ENCODE results near the gene IREB2. TPM values are rescaled to one million over a fixed set of nuclear protein-coding genes. Genes with fewer than 3 reads are reported as not detected.

Gene IREB2
- total RNA-seq, 2 experiments from 2014 or later, result 57.8 to 61.5 TPM

DNA sequence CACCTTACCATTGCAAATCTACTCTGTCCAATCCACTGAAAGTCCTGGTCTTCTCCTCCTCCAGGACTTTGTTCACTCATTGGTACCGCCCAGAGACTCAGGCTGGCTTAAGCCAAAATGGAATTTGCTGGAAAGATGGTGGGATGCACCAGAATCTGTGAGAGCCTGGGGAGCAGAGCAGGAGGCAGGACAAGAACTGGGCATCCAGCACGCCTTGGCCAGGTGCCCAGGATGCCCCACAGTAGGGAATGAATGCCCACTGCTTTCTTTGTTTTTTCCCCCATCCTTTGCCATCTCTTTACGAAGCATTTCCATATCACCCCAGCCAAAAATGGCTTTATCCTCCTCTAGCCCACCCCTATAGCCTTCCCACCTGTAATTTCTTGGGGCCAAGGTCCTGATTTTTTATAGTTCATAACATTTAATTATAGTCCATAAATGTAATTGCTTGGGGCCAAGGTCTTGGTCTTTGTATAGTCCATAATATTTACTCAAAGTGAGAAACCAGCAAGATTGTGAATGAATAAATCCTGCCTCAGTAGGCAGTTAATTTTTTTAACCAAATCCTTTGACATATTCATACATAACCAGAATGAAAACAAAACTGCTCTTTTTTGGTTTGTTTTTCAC, 23.3 kb upstream of the IREB2 start:
- POLR2A ChIA-PET, result no interaction called here
- H3K4me1 Mint-ChIP-seq, result peaks cover 2% of the 10 kb centered on the region
- CTCF ChIA-PET, result interaction anchor here (0.9 kb wide), 1 partner anchor 8 kb away, joined by 3 read pairs; no protein-coding TSS in a partner anchor
- no peak overlapping the region for H3K27ac Mint-ChIP-seq
- H3K4me3 Mint-ChIP-seq, result no peak overlapping the region
- H3K9me3 Mint-ChIP-seq, result no peaks in the 10 kb centered on the region
- DNase-seq, result no peak
- peaks cover 16% of the 10 kb centered on the region for H3K27me3 Mint-ChIP-seq
- H3K36me3 Mint-ChIP-seq (ENCODE audit: low read depth), result no peaks in the 10 kb centered on the region

- Mint-ChIP-seq H3K4me1 (peaks cover 2% of the 10 kb centered on the region), H3K27ac (no peak overlapping the region), H3K4me3 (no peak overlapping the region), H3K36me3 (ENCODE audit: low read depth) (no peaks in the 10 kb centered on the region), H3K27me3 (peaks cover 17% of the 10 kb centered on the region), H3K9me3 (no peaks in the 10 kb centered on the region)
- CTCF ChIA-PET, result interaction anchor here (1.0 kb wide), 1 partner anchor 302 kb away, joined by 3 read pairs; no protein-coding TSS in a partner anchor
- POLR2A ChIA-PET, result interaction anchor here (1.0 kb wide), 1 partner anchor 22 kb away, joined by 3 read pairs; the partner anchor contains the start of gene IREB2
- no peak for DNase-seq
These were observed 22.7 kb upstream of the IREB2 start for GRCh38 chr15:78415284-78415683.

DNA sequence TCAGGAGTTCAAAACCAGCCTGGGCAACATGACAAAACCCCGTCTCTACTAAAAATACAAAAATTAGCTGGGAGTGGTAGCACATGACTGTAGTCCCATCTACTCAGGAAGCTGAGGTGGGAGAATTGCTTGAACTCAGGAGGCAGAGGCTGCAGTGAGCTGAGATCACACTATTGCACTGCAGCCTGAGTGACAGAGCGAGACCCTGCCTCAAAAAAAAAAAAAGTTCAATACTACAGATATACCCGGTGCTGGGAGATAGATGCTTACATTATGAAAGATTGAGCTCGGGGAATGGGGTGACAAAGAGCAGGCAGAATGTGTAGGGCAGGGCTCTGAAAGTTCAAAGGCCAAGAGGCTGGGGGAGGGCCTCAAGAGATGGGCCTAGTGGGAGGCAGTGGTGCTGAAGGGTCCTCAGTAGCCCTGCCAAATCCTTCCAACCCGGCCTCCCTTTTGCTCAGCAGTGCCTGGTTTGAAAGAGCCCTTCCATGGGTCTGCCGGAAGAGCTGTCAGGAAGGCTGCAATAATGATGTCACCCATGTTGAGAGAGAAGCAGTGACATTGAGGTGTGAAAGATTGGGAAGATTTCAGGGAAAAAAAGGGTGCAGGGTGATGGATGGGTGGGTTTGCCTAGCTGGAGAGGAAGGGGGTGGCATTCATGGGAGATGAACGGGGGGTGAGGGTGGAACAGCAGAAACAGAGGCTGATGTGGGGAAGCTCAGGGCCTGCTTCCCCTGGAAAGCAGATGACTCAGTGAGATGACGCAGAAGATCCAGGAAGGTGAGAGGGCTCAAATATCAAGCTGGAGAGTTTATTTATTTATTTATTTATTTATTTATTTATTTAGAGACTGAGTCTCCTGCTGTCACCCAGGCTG, 20.0 kb upstream of the IREB2 start:
- Mint-ChIP-seq H3K4me1 (peaks cover 2% of the 10 kb centered on the region), H3K4me3 (no peak overlapping the region), H3K27me3 (peaks cover 12% of the 10 kb centered on the region), H3K36me3 (ENCODE audit: low read depth) (no peaks in the 10 kb centered on the region), H3K9me3 (no peaks in the 10 kb centered on the region), H3K27ac (no peak overlapping the region)
- no peak for DNase-seq
- ChIA-PET CTCF (interaction anchor here (0.7 to 1.6 kb wide), 3 partner anchors 28 to 296 kb away, joined by 4 to 5 read pairs (median 4); no protein-coding TSS in a partner anchor), POLR2A (interaction anchor here (1.4 to 2.2 kb wide), 2 partner anchors 20 to 123 kb away, joined by 4 to 9 read pairs; partner anchors contain the start of gene IREB2)

DNA sequence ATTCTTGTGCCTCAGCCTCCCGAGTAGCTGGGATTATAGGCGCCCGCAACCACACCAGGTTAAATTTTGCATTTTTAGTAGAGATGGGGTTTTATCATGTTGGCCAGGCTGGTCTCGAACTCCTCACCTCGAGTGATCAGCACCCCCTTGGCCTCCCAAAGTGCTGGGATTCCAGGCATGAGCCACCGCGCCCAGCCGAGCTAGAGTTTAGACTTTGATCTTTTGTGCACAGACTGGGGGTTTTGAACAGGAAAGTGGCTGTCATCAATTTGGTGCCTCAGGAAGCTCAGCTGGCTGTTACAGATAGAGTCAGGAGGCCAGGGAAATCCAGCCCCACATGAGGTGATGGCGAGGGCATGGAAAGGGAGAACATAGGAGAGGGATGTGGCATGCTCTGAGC, 19.3 kb upstream of the IREB2 start:
- ChIA-PET POLR2A (interaction anchor here (1.4 to 2.2 kb wide), 2 partner anchors 19 to 123 kb away, joined by 4 to 9 read pairs; partner anchors contain the start of gene IREB2), CTCF (interaction anchor here (1.6 kb wide), 1 partner anchor 111 kb away, joined by 4 read pairs; no protein-coding TSS in a partner anchor)
- no peaks in the 10 kb centered on the region for H3K36me3 Mint-ChIP-seq (ENCODE audit: low read depth)
- H3K27ac Mint-ChIP-seq, result no peak overlapping the region
- H3K9me3 Mint-ChIP-seq, result no peaks in the 10 kb centered on the region
- DNase-seq, result no peak
- no peak overlapping the region for H3K4me3 Mint-ChIP-seq
- peaks cover 12% of the 10 kb centered on the region for H3K27me3 Mint-ChIP-seq
- H3K4me1 Mint-ChIP-seq, result peaks cover 2% of the 10 kb centered on the region

GRCh38 chr15:78419367-78419766, 18.6 kb upstream of the IREB2 start:
- no peak for DNase-seq
- Mint-ChIP-seq H3K9me3 (no peaks in the 10 kb centered on the region), H3K4me1 (peaks cover 4% of the 10 kb centered on the region), H3K27me3 (peaks cover 8% of the 10 kb centered on the region), H3K36me3 (ENCODE audit: low read depth) (no peaks in the 10 kb centered on the region), H3K4me3 (no peak overlapping the region), H3K27ac (no peak overlapping the region)
- ChIA-PET CTCF (interaction anchor here (1.6 kb wide), 1 partner anchor 111 kb away, joined by 4 read pairs; no protein-coding TSS in a partner anchor), POLR2A (interaction anchor here (1.7 kb wide), 1 partner anchor 18 kb away, joined by 4 read pairs; no protein-coding TSS in a partner anchor)

DNA sequence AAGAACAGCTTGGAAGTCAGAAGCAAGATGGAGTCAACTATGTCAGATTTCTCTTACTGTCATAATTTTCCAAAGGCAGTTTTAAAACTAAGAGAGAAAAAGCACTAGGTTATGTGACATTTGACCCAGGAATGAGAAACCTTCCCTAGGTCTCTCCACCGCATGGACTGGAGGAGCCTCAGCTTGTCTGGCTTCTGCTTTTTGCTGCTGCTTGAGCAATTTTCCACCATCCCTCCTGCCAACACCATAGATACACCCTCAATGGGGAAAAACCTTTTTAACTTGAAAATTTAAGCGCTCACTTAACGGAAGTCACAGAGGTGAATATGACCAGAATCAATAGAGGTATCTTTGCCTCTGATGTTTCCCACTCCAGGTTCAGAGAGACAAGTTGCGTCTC, 17.8 kb upstream of the IREB2 start:
- H3K9me3 Mint-ChIP-seq, result no peaks in the 10 kb centered on the region
- DNase-seq, result no peak
- H3K36me3 Mint-ChIP-seq (ENCODE audit: low read depth), result no peaks in the 10 kb centered on the region
- H3K27me3 Mint-ChIP-seq, result peaks cover 6% of the 10 kb centered on the region
- no peak overlapping the region for H3K27ac Mint-ChIP-seq
- H3K4me1 Mint-ChIP-seq, result peaks cover 6% of the 10 kb centered on the region
- no peak overlapping the region for H3K4me3 Mint-ChIP-seq
- POLR2A ChIA-PET, result interaction anchor here (1.7 kb wide), 1 partner anchor 17 kb away, joined by 4 read pairs; no protein-coding TSS in a partner anchor
- CTCF ChIA-PET, result no interaction called here

DNA sequence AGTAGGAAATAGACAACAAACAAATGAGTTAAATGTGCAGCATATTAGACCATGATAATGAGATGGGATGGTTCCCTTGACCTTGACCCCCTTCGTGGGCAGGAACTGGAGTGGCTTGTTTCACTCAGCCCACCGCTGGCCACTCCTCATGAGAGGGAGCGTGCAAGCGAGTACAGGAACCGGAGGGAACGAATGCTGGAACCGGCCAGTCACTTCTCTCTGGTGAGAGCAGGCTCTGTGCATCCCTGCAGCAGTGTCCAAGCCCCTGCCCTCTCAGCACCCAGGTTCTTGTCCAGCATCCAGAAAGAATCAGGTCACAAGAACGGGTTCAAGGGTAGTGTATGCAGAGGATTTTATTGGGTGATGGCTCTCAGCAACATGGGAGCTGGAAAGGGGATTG, 17.2 kb upstream of the IREB2 start:
- no peak overlapping the region for H3K4me3 Mint-ChIP-seq
- CTCF ChIA-PET, result interaction anchor here (1.0 kb wide), 1 partner anchor 14 kb away, joined by 3 read pairs; no protein-coding TSS in a partner anchor
- H3K4me1 Mint-ChIP-seq, result peaks cover 9% of the 10 kb centered on the region
- H3K27ac Mint-ChIP-seq, result no peak overlapping the region
- H3K9me3 Mint-ChIP-seq, result no peaks in the 10 kb centered on the region
- no peaks in the 10 kb centered on the region for H3K36me3 Mint-ChIP-seq (ENCODE audit: low read depth)
- H3K27me3 Mint-ChIP-seq, result peaks cover 6% of the 10 kb centered on the region
- no peak for DNase-seq
- POLR2A ChIA-PET, result interaction anchor here (1.7 kb wide), 1 partner anchor 17 kb away, joined by 4 read pairs; no protein-coding TSS in a partner anchor

GRCh38 chr15:78421238-78421965, 16.6 kb upstream of the IREB2 start:
- CTCF ChIA-PET, result interaction anchor here (1.0 to 1.9 kb wide), 5 partner anchors 10 to 122 kb away, joined by 3 to 20 read pairs (median 4); partner anchors contain the start of genes IREB2 and SKIC8
- Mint-ChIP-seq H3K27ac (no peak overlapping the region), H3K9me3 (no peaks in the 10 kb centered on the region), H3K27me3 (peaks cover 6% of the 10 kb centered on the region), H3K4me3 (no peak overlapping the region), H3K36me3 (ENCODE audit: low read depth) (no peaks in the 10 kb centered on the region), H3K4me1 (peaks cover 15% of the 10 kb centered on the region)
- POLR2A ChIA-PET, result interaction anchor here (1.0 to 2.3 kb wide), 2 partner anchors 16 to 75 kb away, joined by 3 to 14 read pairs; partner anchors contain the start of gene IREB2
- no peak for DNase-seq

GRCh38 chr15:78422571-78423340, 15.3 kb upstream of the IREB2 start:
- no peak overlapping the region for H3K4me3 Mint-ChIP-seq
- POLR2A ChIA-PET, result interaction anchor here (1.0 to 2.3 kb wide), 4 partner anchors 15 to 123 kb away, joined by 3 to 14 read pairs (median 4); partner anchors contain the start of genes IREB2, PSMA4 and SKIC8
- no peaks in the 10 kb centered on the region for H3K36me3 Mint-ChIP-seq (ENCODE audit: low read depth)
- no peak overlapping the region for H3K27ac Mint-ChIP-seq
- no peaks in the 10 kb centered on the region for H3K9me3 Mint-ChIP-seq
- peak; percentile 71 for DNase-seq
- peaks cover 16% of the 10 kb centered on the region for H3K4me1 Mint-ChIP-seq
- CTCF ChIA-PET, result interaction anchor here (0.5 to 2.0 kb wide), 26 partner anchors 8 to 287 kb away, joined by 3 to 20 read pairs (median 3); partner anchors contain the start of genes IREB2, PSMA4 and SKIC8
- peaks cover 6% of the 10 kb centered on the region for H3K27me3 Mint-ChIP-seq

DNA sequence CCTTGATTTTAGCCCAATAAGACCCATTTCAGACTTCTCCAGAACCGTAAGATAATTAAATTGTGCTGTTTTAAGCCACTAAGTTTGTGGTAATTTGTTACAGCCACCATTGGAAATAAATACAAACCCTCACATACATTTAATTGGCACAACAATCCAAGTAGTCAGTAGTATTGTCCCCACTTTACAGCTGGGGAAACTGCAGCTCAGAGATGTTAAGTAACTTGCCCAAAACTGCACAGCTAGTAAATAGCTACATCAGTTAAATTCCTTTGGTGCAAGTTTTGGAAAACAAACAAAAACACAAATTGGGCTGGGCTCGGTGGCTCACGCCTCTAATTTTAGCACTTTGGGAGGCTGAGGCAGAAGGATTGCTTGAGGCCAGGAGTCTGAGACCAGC, 13.3 kb upstream of the IREB2 start:
- peaks cover 6% of the 10 kb centered on the region for H3K27me3 Mint-ChIP-seq

DNA sequence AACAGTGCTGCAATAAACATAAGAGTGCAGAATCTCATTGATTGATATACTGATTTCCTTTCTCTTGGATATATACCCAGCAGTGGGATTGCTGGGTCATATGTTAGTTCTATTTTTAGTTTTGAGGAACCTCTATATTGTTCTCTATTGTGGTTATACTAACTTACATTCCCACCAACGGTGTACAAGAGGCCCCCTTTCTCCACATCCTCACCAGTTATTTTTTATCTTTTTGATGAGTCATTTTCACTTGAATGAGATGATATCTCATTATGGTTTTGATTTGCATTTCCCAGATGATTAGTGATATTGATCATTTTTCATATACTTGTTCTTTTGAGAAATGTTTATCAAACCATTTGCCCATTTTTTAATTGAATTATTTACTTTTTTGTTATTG, 12.4 kb upstream of the IREB2 start:
- H3K4me3 Mint-ChIP-seq, result no peak overlapping the region
- POLR2A ChIA-PET, result no interaction called here

More for the DNA sequence above, 13.3 kb upstream of the IREB2 start:
- Mint-ChIP-seq H3K4me3 (no peak overlapping the region), H3K4me1 (peaks cover 19% of the 10 kb centered on the region), H3K9me3 (no peaks in the 10 kb centered on the region), H3K36me3 (ENCODE audit: low read depth) (no peaks in the 10 kb centered on the region), H3K27ac (no peak overlapping the region)
- ChIA-PET POLR2A (interaction anchor here (0.5 to 1.3 kb wide), 2 partner anchors 13 to 56 kb away, joined by 3 to 7 read pairs; partner anchors contain the start of gene IREB2), CTCF (interaction anchor here (1.1 to 1.3 kb wide), 3 partner anchors 11 to 119 kb away, joined by 3 to 4 read pairs (median 3); partner anchors contain the start of gene IREB2)
- no peak for DNase-seq

More for the DNA sequence above, 12.4 kb upstream of the IREB2 start:
- Mint-ChIP-seq H3K4me1 (peaks cover 19% of the 10 kb centered on the region), H3K27ac (no peak overlapping the region), H3K27me3 (peaks cover 8% of the 10 kb centered on the region), H3K36me3 (ENCODE audit: low read depth) (no peaks in the 10 kb centered on the region), H3K9me3 (no peaks in the 10 kb centered on the region)
- DNase-seq, result no peak
- CTCF ChIA-PET, result interaction anchor here (1.2 kb wide), 1 partner anchor 120 kb away, joined by 3 read pairs; no protein-coding TSS in a partner anchor

Measured in activated CD4-positive, alpha-beta memory T cell treated with anti-CD3 and anti-CD28 coated beads, Interleukin-2, amount 10 ng/mL, durations not matched to agents 7 days and 5 days (primary cell).